ENCODE measurements around the gene ATP5F1D.

ATP5F1D gene

GRCh38 chr19:1279782-1280341 lies 38.3 kb downstream of the ATP5F1D start:
- DNase-seq (ENCODE audit: low read depth) = peak; percentile 89
- TF ChIP-seq CTCF (IDR thresholded peaks at IDR 0.05; ENCODE audit: insufficient read depth, low read depth, low read length, missing control alignments) = peak; percentile 98
- H3K4me3 ChIP-seq (ENCODE audit: low read depth, low read length) = no peak overlapping the region

- no peak for DNase-seq (ENCODE audit: low read depth)
- no peak for TF ChIP-seq CTCF (IDR thresholded peaks at IDR 0.05; ENCODE audit: insufficient read depth, low read depth, low read length, missing control alignments)
- no peak overlapping the region for H3K4me3 ChIP-seq (ENCODE audit: low read depth, low read length)
These were observed 39.4 kb downstream of the ATP5F1D start for GRCh38 chr19:1280636-1281568.

GRCh38 chr19:1281569-1282287 lies 40.2 kb downstream of the ATP5F1D start:
- no peak overlapping the region for H3K4me3 ChIP-seq (ENCODE audit: low read depth, low read length)
- DNase-seq (ENCODE audit: low read depth) = no peak
- no peak for TF ChIP-seq CTCF (IDR thresholded peaks at IDR 0.05; ENCODE audit: insufficient read depth, low read depth, low read length, missing control alignments)

DNA sequence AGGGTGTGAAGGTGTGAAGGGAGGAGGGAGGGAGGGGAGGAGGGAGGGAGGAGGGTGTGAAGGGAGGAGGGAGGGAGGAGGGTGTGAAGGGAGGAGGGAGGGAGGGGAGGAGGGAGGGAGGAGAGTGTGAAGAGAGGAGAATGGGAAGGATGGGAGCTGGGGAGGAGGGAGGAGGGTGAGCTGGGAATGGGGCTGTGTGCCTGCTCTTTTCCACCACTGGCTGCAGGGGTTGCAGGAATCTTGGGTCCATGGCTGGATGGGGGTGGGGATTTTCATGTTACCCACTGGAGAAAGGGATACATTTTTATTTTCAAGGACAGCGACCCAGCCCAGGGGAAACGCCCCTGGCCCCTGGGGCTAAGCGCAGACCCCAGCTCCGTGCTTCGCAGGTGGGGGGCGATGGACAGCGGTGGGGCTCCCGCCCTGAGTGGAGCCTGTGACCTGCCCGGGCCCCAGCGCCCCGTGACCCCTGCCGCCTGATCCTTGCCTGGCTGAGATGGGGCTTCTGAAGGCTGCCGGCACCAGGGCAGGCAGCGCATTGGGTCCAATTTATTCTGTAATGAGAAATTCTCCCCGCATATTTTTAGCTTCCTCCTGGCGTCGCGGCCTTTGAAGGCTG lies 41.1 kb downstream of the ATP5F1D start:
- no peak overlapping the region for H3K4me3 ChIP-seq (ENCODE audit: low read depth, low read length)
- DNase-seq (ENCODE audit: low read depth) = no peak
- no peak for TF ChIP-seq CTCF (IDR thresholded peaks at IDR 0.05; ENCODE audit: insufficient read depth, low read depth, low read length, missing control alignments)

DNA sequence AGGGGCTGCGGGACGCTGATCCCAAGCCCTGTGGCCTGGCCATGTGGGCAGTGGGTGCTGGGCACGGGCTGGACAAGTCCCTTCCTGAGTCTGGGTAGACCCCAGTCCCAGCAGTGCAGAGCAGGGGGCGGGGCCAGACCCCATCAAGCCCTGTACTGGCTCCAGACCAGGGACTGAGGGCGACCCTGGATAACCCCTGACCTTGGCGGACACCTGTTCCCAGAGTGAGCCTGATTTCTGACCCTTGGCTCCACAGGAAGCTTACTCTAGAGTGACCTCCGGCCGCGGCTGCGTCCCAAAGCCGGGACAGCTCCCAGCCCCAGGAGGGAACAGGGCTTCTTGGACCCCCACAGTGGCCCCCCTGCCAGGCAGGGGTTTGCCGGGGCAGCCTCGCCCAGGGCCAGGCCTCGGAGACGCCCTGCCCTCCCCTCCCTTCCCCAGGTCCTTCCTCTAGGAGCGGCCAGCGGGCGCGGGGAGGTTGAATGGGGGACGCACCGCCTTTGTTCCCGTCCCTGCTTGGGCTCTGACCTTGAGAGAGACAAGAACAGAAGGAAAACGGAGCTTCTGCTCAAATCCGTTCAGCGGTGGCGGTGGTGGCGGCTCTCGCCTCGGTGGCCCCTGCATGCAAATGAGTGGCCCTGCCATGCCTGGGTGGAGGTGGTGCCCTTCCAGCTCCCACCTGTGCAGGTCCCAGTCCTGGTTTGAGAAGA lies 41.8 kb downstream of the ATP5F1D start:
- no peak for DNase-seq (ENCODE audit: low read depth)
- no peak for TF ChIP-seq CTCF (IDR thresholded peaks at IDR 0.05; ENCODE audit: insufficient read depth, low read depth, low read length, missing control alignments)
- H3K4me3 ChIP-seq (ENCODE audit: low read depth, low read length) = no peak overlapping the region

DNA sequence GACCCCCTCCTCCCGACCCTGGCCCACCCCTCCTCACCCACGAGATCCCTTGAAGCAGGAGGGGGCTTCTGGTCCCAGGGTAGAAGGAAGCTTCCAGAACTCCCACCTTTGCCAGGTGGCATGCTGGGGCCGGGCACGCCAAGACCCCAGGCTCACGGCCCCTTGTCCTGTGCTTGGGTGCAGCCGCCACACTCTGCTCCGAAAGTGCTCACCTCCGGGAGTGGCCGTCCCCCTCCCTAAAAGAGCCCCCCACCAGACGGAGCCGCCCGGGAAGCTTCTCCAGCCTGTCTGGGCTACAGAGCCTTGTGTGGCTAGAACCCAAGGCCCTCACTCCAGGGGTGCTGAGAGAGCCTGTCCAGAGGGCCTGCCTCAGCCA lies 42.4 kb downstream of the ATP5F1D start:
- DNase-seq (ENCODE audit: low read depth) = no peak
- no peak for TF ChIP-seq CTCF (IDR thresholded peaks at IDR 0.05; ENCODE audit: insufficient read depth, low read depth, low read length, missing control alignments)
- no peak overlapping the region for H3K4me3 ChIP-seq (ENCODE audit: low read depth, low read length)
